ENCODE data around the gene ERC1. TPM values are rescaled to one million over a fixed set of nuclear protein-coding genes. Genes with fewer than 3 reads are reported as not detected.

ERC1 gene
- total and polyA plus RNA-seq, 9 of the 15 experiments (the other 6 are each of a cell fraction or from before 2014, with no cell fraction given): 0.74 to 11.8 (median 4.8) TPM

- Histone ChIP-seq H3K9me1 (ENCODE audit: control insufficient read depth, insufficient read depth, low read length) (no peaks in the 10 kb centered on the region), H3K4me3 (no peak overlapping the region), H3K27ac (ENCODE audit: extremely low read depth, low read depth, low read length) (no peak overlapping the region), H4K20me1 (replicated peaks; ENCODE audit: control insufficient read depth, insufficient read depth, low read length) (no peaks in the 10 kb centered on the region), H3K27me3 (ENCODE audit: control insufficient read depth in 2 of 2, insufficient read depth in 2 of 2, low read length in 2 of 2) (no peaks in the 10 kb centered on the region), H3K36me3 (ENCODE audit: control insufficient read depth, insufficient read depth, low read length) (no peaks in the 10 kb centered on the region), H2AFZ (ENCODE audit: low read depth, low read length) (no peak overlapping the region), H3K4me1 (replicated peaks in 1 of 2; ENCODE audit: control insufficient read depth in 2 of 2, insufficient read depth in 2 of 2, low read length in 2 of 2) (no peaks in the 10 kb centered on the region), H3K9ac (ENCODE audit: insufficient read depth in 1 of 2, low read depth in 2 of 2, low read length in 2 of 2) (no peak overlapping the region), H3K9me3 (replicated peaks; ENCODE audit: control insufficient read depth, insufficient read depth, low read depth, low read length) (no peaks in the 10 kb centered on the region), H3K79me2 (ENCODE audit: control insufficient read depth, insufficient read depth, low read length) (no peaks in the 10 kb centered on the region), H3K4me2 (ENCODE audit: insufficient read depth, low read length) (no peak overlapping the region)
- WGBS (ENCODE audit: insufficient coverage, low coverage, missing lambda C conversion rate): 17% methylated on average over 2 of the region's 2 CpGs
- ATAC-seq (no peak), DNase-seq (ENCODE audit: extremely low read depth in 1 of 4, low spot score in 3 of 4) (no peak), FAIRE-seq (no peak)
- no TSS peak for BruUV-seq (replicated peaks)
- in situ Hi-C loops (cut with MboI): no loop called here
- intact Hi-C loops (cut with micrococcal nuclease): no loop called here
- TF ChIP-seq STAT5A (IDR thresholded peaks at IDR 0.05; ENCODE audit: borderline replicate concordance, low read length): no peak
- TF ChIP-seq C11orf30 (IDR thresholded peaks at IDR 0.05; ENCODE audit: low read depth): peak; percentile 71
- TF ChIP-seq ZEB2 (IDR thresholded peaks at IDR 0.05): no peak
- TF ChIP-seq POLR2B (IDR thresholded peaks at IDR 0.05; ENCODE audit: low read depth, partially characterized antibody): no peak
- peak; percentile 53; the same call in 1 of the 2 replicates for TF ChIP-seq MAFG (tag; conservative IDR thresholded peaks at IDR 0.05)
- TF ChIP-seq GTF3C2 (IDR thresholded peaks at IDR 0.05; ENCODE audit: borderline replicate concordance, extremely low read depth, insufficient read length): no peak
- peak; percentile 69 for TF ChIP-seq MAFF (IDR thresholded peaks at IDR 0.05; ENCODE audit: low read length)
- TF ChIP-seq SRSF1 (IDR thresholded peaks at IDR 0.05; ENCODE audit: low read depth, low read length): no peak
- TF ChIP-seq MAFK (IDR thresholded peaks at IDR 0.05; ENCODE audit: low read length): peak; percentile 63; the same call in 1 of the 2 replicates
- no peak for TF ChIP-seq U2AF1 (optimal IDR thresholded peaks at IDR 0.05; ENCODE audit: low read depth, low read length)
- TF ChIP-seq ZNF316 (IDR thresholded peaks at IDR 0.05): peak; percentile 86
- no peak for TF ChIP-seq E4F1 (CRISPR knock-in tag; IDR thresholded peaks at IDR 0.05; ENCODE audit: borderline replicate concordance)
- POLR2A ChIA-PET: no interaction called here
- CTCF ChIA-PET (ENCODE audit: low intra/inter-chr PET ratio): no interaction called here
These were observed 265.3 kb downstream of the ERC1 start for GRCh38 chr12:1256285-1256684.

Data from K562 (cell line).